B cell (primary cell): ENCODE measurements around the gene CAB39L. TPM values are rescaled to one million over a fixed set of nuclear protein-coding genes. Genes with fewer than 3 reads are reported as not detected.

Experiments
- ATAC-seq: fragments of 200-7000 bp; cut with Tn5 transposase; one replicate; pipeline ENCODE4 v1.10.0; 2021; ENCODE audit warnings: low read depth, mild to moderate bottlenecking, moderate number of reproducible peaks, moderate library complexity
- CTCF ChIA-PET: fragments of 350-600 bp; sonication (Branson Sonifier 250); formaldehyde crosslinking; loops from one replicate; lab custom pipeline; 2021; ENCODE audit warnings: antibody characterized with exemption, inconsistent platforms; lab: Charles Lee
- POLR2A ChIA-PET: fragments of 350-600 bp; sonication (Branson Sonifier 250); formaldehyde crosslinking; loops from one replicate; lab custom pipeline; 2021; ENCODE audit warnings: antibody characterized with exemption; lab: Charles Lee
- DNase-seq: peaks from one replicate; pipeline ENCODE4 v3.0.0; 2013
- H2AFZ ChIP-seq: 2 replicates; pipeline ENCODE4 v1.6.1; 2012; ENCODE audit warnings: mild to moderate bottlenecking, low read depth, low read length; ENCODE audit not compliant: insufficient read depth, poor library complexity, severe bottlenecking
- H3K27ac ChIP-seq, 2 donors: 1 replicate in 1 of 2; 2 replicates in 1 of 2; pipeline ENCODE4 v1.5.1; 2012 to 2013; ENCODE audit warnings: low read length in 2 of 2, mild to moderate bottlenecking in 2 of 2, moderate library complexity in 1 of 2
- H3K27me3 ChIP-seq, 4 experiments: fragments of 200-600 bp in 1 of 4; sonication (generic) in 1 of 4; replicated peaks in 1 of 4; 1 replicate in 2 of 4; 2 replicates in 2 of 4; pipeline versions ENCODE4 v1.6.1 to v1.7.0; 2013 to 2016; ENCODE audit warnings: low read length in 3 of 4, mild to moderate bottlenecking in 2 of 4, mixed read lengths in 1 of 4, moderate library complexity in 1 of 4; ENCODE audit not compliant: insufficient read depth in 4 of 4, control insufficient read depth in 3 of 4; ENCODE audit errors: control extremely low read depth in 1 of 4
- H3K36me3 ChIP-seq, 2 experiments: replicated peaks in 1 of 2; 1 replicate in 1 of 2; 2 replicates in 1 of 2; pipeline versions ENCODE4 v1.6.1 to v1.7.1; 2013; ENCODE audit warnings: low read length in 1 of 2; ENCODE audit not compliant: insufficient read depth in 2 of 2, control insufficient read depth in 1 of 2; ENCODE audit errors: control extremely low read depth in 1 of 2, extremely low read depth in 1 of 2
- H3K4me1 ChIP-seq, 2 donors: fragments of 200-600 bp in 1 of 2; sonication (generic) in 1 of 2; 1 replicate in 1 of 2; 2 replicates in 1 of 2; pipeline versions ENCODE4 v1.5.1 to v1.6.1; 2013 to 2017; ENCODE audit warnings: low read length in 2 of 2; ENCODE audit not compliant: control insufficient read depth in 2 of 2, insufficient read depth in 2 of 2
- H3K4me2 ChIP-seq: replicated peaks from 2 replicates; pipeline ENCODE3; 2012; ENCODE audit warnings: mild to moderate bottlenecking, low read depth, low read length; ENCODE audit not compliant: poor library complexity, severe bottlenecking
- H3K4me3 ChIP-seq, 5 experiments: fragments of 200-600 bp in 1 of 5; sonication (generic) in 1 of 5; 1 replicate in 3 of 5; 2 replicates in 2 of 5; pipeline versions ENCODE4 v1.5.1 to v1.7.0; 2011 to 2016; ENCODE audit warnings: low read length in 4 of 5, mild to moderate bottlenecking in 4 of 5, low read depth in 2 of 5, control low read depth in 1 of 5, moderate library complexity in 1 of 5; ENCODE audit not compliant: insufficient read depth in 1 of 5; ENCODE audit errors: control extremely low read depth in 1 of 5, extremely low read depth in 1 of 5
- H3K79me2 ChIP-seq: fragments of 200-600 bp; sonication (generic); one replicate; pipeline ENCODE4 v1.6.0; 2016; ENCODE audit warnings: low read length; ENCODE audit not compliant: control insufficient read depth, insufficient read depth
- H3K9ac ChIP-seq: fragments of 200-600 bp; sonication (generic); 2 replicates; pipeline ENCODE4 v1.6.1; 2017; ENCODE audit warnings: mild to moderate bottlenecking, low read length, moderate library complexity
- H3K9me3 ChIP-seq, 3 donors: one replicate each; pipeline versions ENCODE4 v1.6.1 to v1.7.1; 2013; ENCODE audit warnings: low read length in 2 of 3; ENCODE audit not compliant: control insufficient read depth in 2 of 3, insufficient read depth in 1 of 3; ENCODE audit errors: control extremely low read depth in 1 of 3
- H4K20me1 ChIP-seq: 2 replicates; pipeline ENCODE4 v1.6.0; 2012; ENCODE audit warnings: mild to moderate bottlenecking, low read length; ENCODE audit not compliant: insufficient read depth, control insufficient read depth, poor library complexity, severe bottlenecking
- H3K27ac Mint-ChIP-seq: one replicate; pipeline ENCODE4 v1.8.0; 2021; ENCODE audit warnings: mixed read lengths
- H3K27me3 Mint-ChIP-seq: one replicate; pipeline ENCODE4 v1.8.0; 2021; ENCODE audit warnings: mixed read lengths
- H3K4me1 Mint-ChIP-seq: one replicate; pipeline ENCODE4 v1.8.0; 2021; ENCODE audit warnings: mixed read lengths
- H3K4me3 Mint-ChIP-seq: one replicate; pipeline ENCODE4 v1.8.0; 2021; ENCODE audit warnings: mixed read lengths
- H3K9me3 Mint-ChIP-seq: one replicate; pipeline ENCODE4 v1.8.0; 2022; ENCODE audit warnings: mixed read lengths; ENCODE audit not compliant: insufficient read depth
- CTCF ChIP-seq: fragments of 200-600 bp; IDR thresholded peaks from one replicate; pipeline ENCODE4 v1.8.0; 2022; ENCODE audit warnings: antibody characterized with exemption, mild to moderate bottlenecking
- EZH2 ChIP-seq: IDR thresholded peaks from 2 replicates; pipeline ENCODE4 v1.6.1; 2012; ENCODE audit warnings: borderline replicate concordance, low read depth, mild to moderate bottlenecking, moderate library complexity, low read length; ENCODE audit not compliant: insufficient read depth, poor library complexity, severe bottlenecking
- WGBS: methylation state at CpG from one replicate; pipeline ENCODE4 v1.1.5; 2013; ENCODE audit warnings: missing lambda C conversion rate; ENCODE audit not compliant: insufficient coverage; 5-methylcytosine and 5-hydroxymethylcytosine counted together
- intact Hi-C: fragments of 100-400 bp; cut with micrococcal nuclease; formaldehyde crosslinking; loops from one replicate; pipeline ENCODE4 v1.10.0; 2022
- polyA plus RNA-seq: library from polyadenylated mRNA; depleted of rRNA; stranded (reverse); fragments of >200 nt; gene quantifications from 2 replicates; pipeline ENCODE4 v1.2.3, GENCODE V29; 2012
- total RNA-seq, 2 donors: library from RNA; stranded (reverse); fragments of 120-200 nt in 1 of 2; gene quantifications; 1 replicate in 1 of 2; 2 replicates in 1 of 2; pipeline versions ENCODE4 v1.2.3 to v1.2.4, GENCODE V29; 2013 to 2022

Gene CAB39L
- total and polyA plus RNA-seq, 2 donors (not counting 1 experiment from before 2014, with no cell fraction given) = 1.5 to 9.6 TPM

DNA sequence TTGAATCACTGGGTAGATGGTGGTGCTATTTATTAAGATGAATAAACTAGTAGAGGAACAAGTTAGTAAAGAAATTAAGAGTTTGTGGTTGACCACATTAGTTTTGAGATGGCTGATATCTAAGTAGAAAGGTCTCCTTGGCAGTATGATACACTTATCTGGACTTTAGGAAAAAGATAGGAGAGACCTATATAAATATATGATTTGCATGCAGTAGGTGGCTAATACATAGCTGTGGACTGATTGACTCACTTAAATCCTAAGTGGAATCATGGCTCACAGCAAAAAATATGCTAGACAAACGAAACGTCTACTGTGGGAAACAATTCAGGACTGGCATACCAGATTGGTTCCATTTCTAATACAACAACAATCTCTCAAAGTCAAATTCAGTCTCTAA is 92.0 kb downstream of the CAB39L start:
- peaks cover 2% of the 10 kb centered on the region for H3K9me3 Mint-ChIP-seq
- H4K20me1 ChIP-seq = no peaks in the 10 kb centered on the region
- H3K4me1 ChIP-seq = no peaks in the 10 kb centered on the region
- TF ChIP-seq CTCF = no peak
- no peak for TF ChIP-seq EZH2
- no peak overlapping the region for H3K9ac ChIP-seq
- no peaks in the 10 kb centered on the region for H3K79me2 ChIP-seq
- ChIA-PET POLR2A (no interaction called here), CTCF (no interaction called here)
- H3K4me3 Mint-ChIP-seq = no peak overlapping the region
- H3K9me3 ChIP-seq = peaks cover 0 to 4% (median 1%) of the 10 kb centered on the region in 3 donors
- intact Hi-C loops = no loop called here
- no peaks in the 10 kb centered on the region for H3K36me3 ChIP-seq
- ATAC-seq (no peak), DNase-seq (no peak)
- no peaks in the 10 kb centered on the region for H3K4me1 Mint-ChIP-seq
- H3K4me2 ChIP-seq = no peak overlapping the region
- no peak overlapping the region for H2AFZ ChIP-seq
- WGBS = no CpG with 5 or more reads among the region's 2 CpGs
- no peak overlapping the region for H3K27ac Mint-ChIP-seq
- no peak overlapping the region for H3K4me3 ChIP-seq
- H3K27me3 Mint-ChIP-seq = no peaks in the 10 kb centered on the region
- no peak overlapping the region for H3K27ac ChIP-seq
- no peaks in the 10 kb centered on the region for H3K27me3 ChIP-seq

DNA sequence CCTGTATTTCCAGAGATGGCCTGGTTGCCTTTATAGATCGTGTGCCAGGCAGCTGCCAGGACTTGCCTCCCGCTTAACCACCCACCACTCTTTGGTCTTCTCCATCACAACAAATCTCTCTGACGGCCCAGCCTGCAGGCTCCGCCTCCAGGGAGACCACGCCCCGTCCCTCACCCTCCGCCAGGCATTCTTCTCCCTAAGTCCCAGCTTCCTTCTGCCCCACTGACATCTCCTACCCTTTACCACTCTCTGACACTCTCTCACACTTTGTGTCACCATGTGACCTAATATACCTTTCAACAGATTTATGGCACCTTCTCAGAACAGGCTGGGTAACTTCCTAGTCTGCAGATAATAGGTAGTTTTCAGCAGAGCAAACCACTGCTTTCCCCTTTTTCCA is 95.1 kb downstream of the CAB39L start:
- no peak overlapping the region for H3K4me2 ChIP-seq
- 91% methylated on average over 7 of the region's 7 CpGs for WGBS
- CTCF ChIA-PET = no interaction called here
- DNase-seq (no peak), ATAC-seq (no peak)
- H3K9me3 Mint-ChIP-seq = no peaks in the 10 kb centered on the region
- H3K79me2 ChIP-seq = no peaks in the 10 kb centered on the region
- no peaks in the 10 kb centered on the region for H3K4me1 ChIP-seq
- H3K36me3 ChIP-seq = no peaks in the 10 kb centered on the region
- no peak overlapping the region for H3K27ac Mint-ChIP-seq
- no peak overlapping the region for H3K4me3 ChIP-seq
- H3K27me3 ChIP-seq = no peaks in the 10 kb centered on the region
- intact Hi-C loops = no loop called here
- TF ChIP-seq CTCF (no peak), EZH2 (no peak)
- H2AFZ ChIP-seq = no peak overlapping the region
- no peaks in the 10 kb centered on the region for H4K20me1 ChIP-seq
- H3K4me3 Mint-ChIP-seq = no peak overlapping the region
- H3K9ac ChIP-seq = no peak overlapping the region
- no peaks in the 10 kb centered on the region for H3K27me3 Mint-ChIP-seq
- POLR2A ChIA-PET = no interaction called here
- no peaks in the 10 kb centered on the region for H3K9me3 ChIP-seq
- no peaks in the 10 kb centered on the region for H3K4me1 Mint-ChIP-seq
- no peak overlapping the region for H3K27ac ChIP-seq
